Mucosa of descending colon (tissue), 3 donors: ENCODE measurements around the gene SOX6. TPM values are rescaled to one million over a fixed set of nuclear protein-coding genes. Genes with fewer than 3 reads are reported as not detected.

ENCODE experiments used
- ATAC-seq: fragments of 200-7000 bp; cut with Tn5 transposase; one replicate; pipeline ENCODE4 v1.9.1; 2020; ENCODE audit warnings: mild to moderate bottlenecking, moderate library complexity
- DNase-seq, 3 donors: peaks; one replicate each; pipeline ENCODE4 v3.0.0-alpha.2; 2020
- H3K36me3 ChIP-seq: fragments of 200-600 bp; one replicate; pipeline ENCODE4 v1.8.0; 2021; ENCODE audit warnings: low read depth, mild to moderate bottlenecking
- H3K4me1 ChIP-seq: fragments of 200-600 bp; one replicate; pipeline ENCODE4 v1.8.0; 2021; ENCODE audit warnings: low read depth, mild to moderate bottlenecking
- H3K4me3 ChIP-seq: fragments of 200-600 bp; one replicate; pipeline ENCODE4 v1.8.0; 2021; ENCODE audit warnings: mild to moderate bottlenecking
- H3K9me3 ChIP-seq: fragments of 200-600 bp; one replicate; pipeline ENCODE4 v1.8.0; 2021; ENCODE audit warnings: mild to moderate bottlenecking
- intact Hi-C, 2 donors: fragments of 100-400 bp; cut with DNase I in 1 of 2; cut with micrococcal nuclease in 1 of 2; formaldehyde crosslinking; loops; one replicate each; pipeline versions ENCODE4 v1.11.0 to v1.11.1; 2022; cut with DNase I, micrococcal nuclease
- total RNA-seq, 3 donors: library from RNA; stranded (reverse); fragmentation: NEBNext Ultra II Directional in 2 of 3; extraction: Animal tissue kit (Norgen Biotek cat#: 25700) in 2 of 3; gene quantifications; one replicate each; pipeline versions ENCODE4 v1.2.1 to v1.2.4, GENCODE V29; 2021 to 2023
- TF ChIP-seq, protein P1 (sequence below): fragments of 200-600 bp; IDR thresholded peaks from one replicate; pipeline ENCODE4 v1.8.0; 2022; ENCODE audit warnings: antibody characterized with exemption, mild to moderate bottlenecking
- donor health status: DM: no; HTN: no; CAD: no; lungs with moderate emphysema.
- donor health status: DM: no; HTN: no; CAD: no.
- donor health status: DM: no; HTN: yes; CAD: no.

Gene SOX6
- total RNA-seq, 3 donors from 2014 or later: 5.8 to 6.5 (median 6.0) TPM

GRCh38 chr11:16309226-16309625 is 47.1 kb downstream of the SOX6 start:
- no peak for ATAC-seq
- no peak overlapping the region for H3K4me3 ChIP-seq
- no peaks in the 10 kb centered on the region for H3K4me1 ChIP-seq
- no peak for DNase-seq
- TF ChIP-seq, protein P1, sequence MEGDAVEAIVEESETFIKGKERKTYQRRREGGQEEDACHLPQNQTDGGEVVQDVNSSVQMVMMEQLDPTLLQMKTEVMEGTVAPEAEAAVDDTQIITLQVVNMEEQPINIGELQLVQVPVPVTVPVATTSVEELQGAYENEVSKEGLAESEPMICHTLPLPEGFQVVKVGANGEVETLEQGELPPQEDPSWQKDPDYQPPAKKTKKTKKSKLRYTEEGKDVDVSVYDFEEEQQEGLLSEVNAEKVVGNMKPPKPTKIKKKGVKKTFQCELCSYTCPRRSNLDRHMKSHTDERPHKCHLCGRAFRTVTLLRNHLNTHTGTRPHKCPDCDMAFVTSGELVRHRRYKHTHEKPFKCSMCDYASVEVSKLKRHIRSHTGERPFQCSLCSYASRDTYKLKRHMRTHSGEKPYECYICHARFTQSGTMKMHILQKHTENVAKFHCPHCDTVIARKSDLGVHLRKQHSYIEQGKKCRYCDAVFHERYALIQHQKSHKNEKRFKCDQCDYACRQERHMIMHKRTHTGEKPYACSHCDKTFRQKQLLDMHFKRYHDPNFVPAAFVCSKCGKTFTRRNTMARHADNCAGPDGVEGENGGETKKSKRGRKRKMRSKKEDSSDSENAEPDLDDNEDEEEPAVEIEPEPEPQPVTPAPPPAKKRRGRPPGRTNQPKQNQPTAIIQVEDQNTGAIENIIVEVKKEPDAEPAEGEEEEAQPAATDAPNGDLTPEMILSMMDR: no peak
- intact Hi-C loops: no loop called here
- no peaks in the 10 kb centered on the region for H3K9me3 ChIP-seq
- H3K36me3 ChIP-seq: no peaks in the 10 kb centered on the region

- ATAC-seq (no peak), DNase-seq (no peak)
- TF ChIP-seq, protein P1: no peak
- H3K9me3 ChIP-seq: no peaks in the 10 kb centered on the region
- H3K4me1 ChIP-seq: no peaks in the 10 kb centered on the region
- H3K36me3 ChIP-seq: no peaks in the 10 kb centered on the region
- no peak overlapping the region for H3K4me3 ChIP-seq
- intact Hi-C loops: no loop called here
Measured at GRCh38 chr11:16301462-16301861, 54.9 kb downstream of the SOX6 start.

- Histone ChIP-seq H3K36me3 (no peaks in the 10 kb centered on the region), H3K4me3 (no peak overlapping the region), H3K4me1 (no peaks in the 10 kb centered on the region), H3K9me3 (no peaks in the 10 kb centered on the region)
- TF ChIP-seq, protein P1: no peak
- no peak for ATAC-seq
- DNase-seq: no peak
- intact Hi-C loops: no loop called here
Measured at GRCh38 chr11:16299884-16300782, 56.2 kb downstream of the SOX6 start.

DNA sequence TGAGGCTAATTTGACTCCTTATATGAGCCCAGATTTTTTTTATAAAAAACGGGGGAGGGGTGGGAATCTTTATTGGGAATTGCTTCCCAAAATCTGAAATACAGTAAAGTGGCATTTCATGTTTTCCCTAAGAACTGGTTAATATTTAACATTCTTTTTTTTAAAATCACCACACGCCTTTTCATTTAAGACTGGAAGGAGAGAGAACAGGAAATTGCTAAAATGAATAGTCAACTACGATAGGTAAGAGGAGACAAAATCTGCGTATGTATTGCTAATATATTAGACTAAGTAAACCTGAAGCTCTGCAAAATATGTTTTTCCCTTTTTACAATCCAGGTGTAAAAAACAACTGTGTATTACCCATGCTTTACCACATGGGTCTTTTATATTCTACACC is 57.0 kb downstream of the SOX6 start:
- H3K36me3 ChIP-seq: no peaks in the 10 kb centered on the region
- no peaks in the 10 kb centered on the region for H3K9me3 ChIP-seq
- TF ChIP-seq, protein P1: no peak
- no peak overlapping the region for H3K4me3 ChIP-seq
- H3K4me1 ChIP-seq: no peaks in the 10 kb centered on the region
- intact Hi-C loops: no loop called here
- no peak for DNase-seq
- no peak for ATAC-seq

DNA sequence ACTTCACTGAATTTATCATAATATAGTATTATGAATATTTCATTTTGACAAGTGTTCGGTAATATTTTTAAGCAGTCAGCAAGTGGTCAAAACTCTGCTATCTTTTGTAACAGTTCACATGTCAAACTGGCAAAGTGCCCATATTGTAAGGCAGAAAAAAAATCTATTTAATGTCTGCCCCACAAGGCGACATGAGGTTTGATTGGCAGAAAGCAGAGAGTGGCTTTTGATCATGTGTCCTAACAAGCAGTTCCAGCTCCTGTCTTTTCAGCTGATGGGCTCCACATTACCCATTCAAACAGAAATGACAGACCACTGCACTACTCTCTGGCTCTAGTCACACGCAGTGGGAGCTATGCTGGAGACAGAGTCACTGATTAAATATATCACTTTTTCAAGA is 59.0 kb downstream of the SOX6 start:
- no peaks in the 10 kb centered on the region for H3K9me3 ChIP-seq
- no peak overlapping the region for H3K4me3 ChIP-seq
- no peaks in the 10 kb centered on the region for H3K36me3 ChIP-seq
- no peaks in the 10 kb centered on the region for H3K4me1 ChIP-seq
- intact Hi-C loops: no loop called here
- no peak for DNase-seq
- no peak for ATAC-seq
- TF ChIP-seq, protein P1: no peak
